ENCODE measurements around the gene PTPRG. TPM values are rescaled to one million over a fixed set of nuclear protein-coding genes. Genes with fewer than 3 reads are reported as not detected.
A peak's percentile ranks its signal among the peaks of the same experiment; 100 is the strongest.

PTPRG gene
- polyA plus RNA-seq, 1 donor (not counting 4 experiments of a cell fraction or from before 2014, with no cell fraction given) = 12.1 TPM

DNA sequence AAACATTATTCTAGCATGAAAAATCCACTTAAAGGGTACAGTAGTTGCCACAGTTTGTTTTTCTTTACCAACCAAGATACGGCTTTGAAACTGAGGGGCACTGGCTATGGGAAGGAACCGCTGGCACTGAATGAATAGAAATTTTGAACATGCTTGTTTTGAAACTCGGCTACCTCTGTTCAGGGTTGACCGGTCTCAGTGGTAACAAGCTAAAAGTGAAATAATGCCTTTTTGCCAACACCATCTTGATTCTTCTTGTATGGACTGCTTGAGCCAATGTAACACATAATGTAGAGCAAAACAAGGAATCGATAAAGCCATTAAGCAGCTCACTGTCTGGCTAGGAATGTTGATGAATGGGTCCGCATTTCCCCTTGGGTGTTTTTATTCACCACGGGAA, 36.5 kb downstream of the PTPRG start:
- Histone ChIP-seq H3K36me3 (ENCODE audit: control insufficient read depth in 2 of 2, extremely low read depth in 1 of 2, insufficient read depth in 2 of 2, low read length in 2 of 2) (no peaks in the 10 kb centered on the region), H2AFZ (ENCODE audit: control insufficient read depth, low read length) (no peak overlapping the region), H3K27me3 (ENCODE audit: control insufficient read depth, extremely low read depth, insufficient read depth, low read length) (no peaks in the 10 kb centered on the region), H3K9me1 (ENCODE audit: control insufficient read depth, extremely low read depth, insufficient read depth, low read length) (no peaks in the 10 kb centered on the region), H3K4me2 (ENCODE audit: control insufficient read depth, extremely low read depth, insufficient read depth, low read depth, low read length) (no peak overlapping the region), H3K9ac (ENCODE audit: control insufficient read depth, extremely low read depth, insufficient read depth, low read length) (no peak overlapping the region), H3K9me3 (ENCODE audit: control insufficient read depth, low read depth, low read length) (no peaks in the 10 kb centered on the region), H3K79me2 (ENCODE audit: control insufficient read depth, insufficient read depth, low read length) (peaks cover 47% of the 10 kb centered on the region), H3K4me1 (ENCODE audit: control insufficient read depth, extremely low read depth, insufficient read depth, low read length) (peaks cover 6% of the 10 kb centered on the region), H4K20me1 (ENCODE audit: control insufficient read depth, extremely low read depth, insufficient read depth, low read length) (no peaks in the 10 kb centered on the region), H3K4me3 (ENCODE audit: control insufficient read depth in 2 of 3, extremely low read depth in 1 of 3, insufficient read depth in 2 of 3, low read depth in 1 of 3, low read length in 3 of 3) (no peak overlapping the region), H3K27ac (ENCODE audit: control insufficient read depth, insufficient read depth, low read length) (no peak overlapping the region)
- DNase-seq (ENCODE audit: low read depth, low spot score) (no peak), FAIRE-seq (no peak)
- dilution Hi-C loops (cut with MboI; ENCODE audit: extremely low pct_ligation_motif_present, low sequenced_read_pairs) = no loop called here
- TF ChIP-seq, protein P1, sequence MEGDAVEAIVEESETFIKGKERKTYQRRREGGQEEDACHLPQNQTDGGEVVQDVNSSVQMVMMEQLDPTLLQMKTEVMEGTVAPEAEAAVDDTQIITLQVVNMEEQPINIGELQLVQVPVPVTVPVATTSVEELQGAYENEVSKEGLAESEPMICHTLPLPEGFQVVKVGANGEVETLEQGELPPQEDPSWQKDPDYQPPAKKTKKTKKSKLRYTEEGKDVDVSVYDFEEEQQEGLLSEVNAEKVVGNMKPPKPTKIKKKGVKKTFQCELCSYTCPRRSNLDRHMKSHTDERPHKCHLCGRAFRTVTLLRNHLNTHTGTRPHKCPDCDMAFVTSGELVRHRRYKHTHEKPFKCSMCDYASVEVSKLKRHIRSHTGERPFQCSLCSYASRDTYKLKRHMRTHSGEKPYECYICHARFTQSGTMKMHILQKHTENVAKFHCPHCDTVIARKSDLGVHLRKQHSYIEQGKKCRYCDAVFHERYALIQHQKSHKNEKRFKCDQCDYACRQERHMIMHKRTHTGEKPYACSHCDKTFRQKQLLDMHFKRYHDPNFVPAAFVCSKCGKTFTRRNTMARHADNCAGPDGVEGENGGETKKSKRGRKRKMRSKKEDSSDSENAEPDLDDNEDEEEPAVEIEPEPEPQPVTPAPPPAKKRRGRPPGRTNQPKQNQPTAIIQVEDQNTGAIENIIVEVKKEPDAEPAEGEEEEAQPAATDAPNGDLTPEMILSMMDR (optimal IDR thresholded peaks at IDR 0.05 in 1 of 3, IDR thresholded peaks at IDR 0.05 in 1 of 3, conservative IDR thresholded peaks at IDR 0.05 in 1 of 3; ENCODE audit: extremely low read depth in 1 of 3, insufficient read depth in 2 of 3, low read length in 3 of 3) = no peak
- TF ChIP-seq EZH2 (IDR thresholded peaks at IDR 0.05; ENCODE audit: low read length) = no peak

DNA sequence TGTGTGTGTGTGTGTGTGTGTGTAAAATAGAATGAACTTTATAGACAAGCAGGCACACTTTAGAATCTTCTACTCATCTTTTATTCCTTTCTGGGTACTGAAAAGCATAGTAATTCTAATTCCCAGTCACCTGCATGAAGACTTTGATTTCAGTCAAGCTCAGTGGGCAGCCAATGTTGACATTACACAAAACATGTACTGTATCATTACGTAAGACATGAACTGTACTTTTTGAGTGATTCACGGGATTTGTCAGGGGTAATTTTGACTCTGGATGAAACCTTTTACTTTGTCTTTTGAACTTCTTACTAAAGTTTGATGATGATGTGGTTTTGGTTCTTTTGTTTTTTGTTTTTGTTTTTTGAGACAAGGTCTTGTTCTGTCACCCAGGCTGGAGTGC, 38.8 kb downstream of the PTPRG start:
- H3K27me3 ChIP-seq (ENCODE audit: control insufficient read depth, extremely low read depth, insufficient read depth, low read length) = no peaks in the 10 kb centered on the region
- peaks cover 0 to 2% of the 10 kb centered on the region in 2 experiments for H3K36me3 ChIP-seq (ENCODE audit: control insufficient read depth in 2 of 2, extremely low read depth in 1 of 2, insufficient read depth in 2 of 2, low read length in 2 of 2)
- DNase-seq (ENCODE audit: low read depth, low spot score) (no peak), FAIRE-seq (peak; percentile 51)
- no peaks in the 10 kb centered on the region for H4K20me1 ChIP-seq (ENCODE audit: control insufficient read depth, extremely low read depth, insufficient read depth, low read length)
- no peaks in the 10 kb centered on the region for H3K9me3 ChIP-seq (ENCODE audit: control insufficient read depth, low read depth, low read length)
- no peak overlapping the region for H2AFZ ChIP-seq (ENCODE audit: control insufficient read depth, low read length)
- dilution Hi-C loops (cut with MboI; ENCODE audit: extremely low pct_ligation_motif_present, low sequenced_read_pairs) = no loop called here
- no peak overlapping the region for H3K4me2 ChIP-seq (ENCODE audit: control insufficient read depth, extremely low read depth, insufficient read depth, low read depth, low read length)
- TF ChIP-seq EZH2 (IDR thresholded peaks at IDR 0.05; ENCODE audit: low read length) = no peak
- TF ChIP-seq, protein P1 (optimal IDR thresholded peaks at IDR 0.05 in 1 of 3, IDR thresholded peaks at IDR 0.05 in 1 of 3, conservative IDR thresholded peaks at IDR 0.05 in 1 of 3; ENCODE audit: extremely low read depth in 1 of 3, insufficient read depth in 2 of 3, low read length in 3 of 3) = no peak
- H3K79me2 ChIP-seq (ENCODE audit: control insufficient read depth, insufficient read depth, low read length) = peaks cover 40% of the 10 kb centered on the region
- H3K9me1 ChIP-seq (ENCODE audit: control insufficient read depth, extremely low read depth, insufficient read depth, low read length) = no peaks in the 10 kb centered on the region
- no peaks in the 10 kb centered on the region for H3K4me1 ChIP-seq (ENCODE audit: control insufficient read depth, extremely low read depth, insufficient read depth, low read length)
- H3K4me3 ChIP-seq (ENCODE audit: control insufficient read depth in 2 of 3, extremely low read depth in 1 of 3, insufficient read depth in 2 of 3, low read depth in 1 of 3, low read length in 3 of 3) = no peak overlapping the region
- no peak overlapping the region for H3K9ac ChIP-seq (ENCODE audit: control insufficient read depth, extremely low read depth, insufficient read depth, low read length)
- no peak overlapping the region for H3K27ac ChIP-seq (ENCODE audit: control insufficient read depth, insufficient read depth, low read length)

Data from keratinocyte (primary cell).